Measurements from ENCODE around the gene TSNAX.

DNA sequence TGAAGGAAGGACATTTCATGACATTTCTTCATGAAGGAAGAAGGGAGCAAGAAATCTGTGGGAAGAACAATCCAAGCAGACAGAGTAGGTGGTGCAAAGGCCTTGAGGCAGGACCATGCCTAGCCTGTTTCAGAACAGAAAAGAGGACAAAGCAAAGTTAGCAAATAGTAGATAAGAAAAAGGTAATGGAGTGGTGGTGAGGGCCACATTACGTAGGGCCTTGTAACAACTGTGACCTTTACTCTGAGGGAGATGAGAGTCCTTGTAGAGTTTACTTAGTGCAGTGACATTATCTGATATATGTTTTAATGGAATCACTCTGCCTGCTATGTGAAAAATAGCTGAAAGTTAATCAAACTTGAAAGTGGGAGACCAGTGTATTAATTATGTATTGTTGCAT, 6.4 kb upstream of the TSNAX start:
- TF ChIP-seq, protein P1, sequence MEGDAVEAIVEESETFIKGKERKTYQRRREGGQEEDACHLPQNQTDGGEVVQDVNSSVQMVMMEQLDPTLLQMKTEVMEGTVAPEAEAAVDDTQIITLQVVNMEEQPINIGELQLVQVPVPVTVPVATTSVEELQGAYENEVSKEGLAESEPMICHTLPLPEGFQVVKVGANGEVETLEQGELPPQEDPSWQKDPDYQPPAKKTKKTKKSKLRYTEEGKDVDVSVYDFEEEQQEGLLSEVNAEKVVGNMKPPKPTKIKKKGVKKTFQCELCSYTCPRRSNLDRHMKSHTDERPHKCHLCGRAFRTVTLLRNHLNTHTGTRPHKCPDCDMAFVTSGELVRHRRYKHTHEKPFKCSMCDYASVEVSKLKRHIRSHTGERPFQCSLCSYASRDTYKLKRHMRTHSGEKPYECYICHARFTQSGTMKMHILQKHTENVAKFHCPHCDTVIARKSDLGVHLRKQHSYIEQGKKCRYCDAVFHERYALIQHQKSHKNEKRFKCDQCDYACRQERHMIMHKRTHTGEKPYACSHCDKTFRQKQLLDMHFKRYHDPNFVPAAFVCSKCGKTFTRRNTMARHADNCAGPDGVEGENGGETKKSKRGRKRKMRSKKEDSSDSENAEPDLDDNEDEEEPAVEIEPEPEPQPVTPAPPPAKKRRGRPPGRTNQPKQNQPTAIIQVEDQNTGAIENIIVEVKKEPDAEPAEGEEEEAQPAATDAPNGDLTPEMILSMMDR (IDR thresholded peaks at IDR 0.05), result no peak
- no peak for TF ChIP-seq ETV6 (CRISPR knock-in tag; IDR thresholded peaks at IDR 0.05)
- TF ChIP-seq USF2 (CRISPR knock-in tag; IDR thresholded peaks at IDR 0.05), result no peak
- TF ChIP-seq NFE2L1 (CRISPR knock-in tag; IDR thresholded peaks at IDR 0.05), result no peak
- TF ChIP-seq FOXJ3 (CRISPR knock-in tag; IDR thresholded peaks at IDR 0.05; ENCODE audit: borderline replicate concordance), result no peak
- TF ChIP-seq ATF3 (CRISPR knock-in tag; conservative IDR thresholded peaks at IDR 0.05), result no peak
- no peak for TF ChIP-seq FOXK1 (CRISPR knock-in tag; IDR thresholded peaks at IDR 0.05)
- no peak for TF ChIP-seq JUN (CRISPR knock-in tag; IDR thresholded peaks at IDR 0.05)
- no peak for TF ChIP-seq USF1 (CRISPR knock-in tag; IDR thresholded peaks at IDR 0.05)
- no peak for TF ChIP-seq CREB1 (CRISPR knock-in tag; IDR thresholded peaks at IDR 0.05)
- TF ChIP-seq, protein P2, sequence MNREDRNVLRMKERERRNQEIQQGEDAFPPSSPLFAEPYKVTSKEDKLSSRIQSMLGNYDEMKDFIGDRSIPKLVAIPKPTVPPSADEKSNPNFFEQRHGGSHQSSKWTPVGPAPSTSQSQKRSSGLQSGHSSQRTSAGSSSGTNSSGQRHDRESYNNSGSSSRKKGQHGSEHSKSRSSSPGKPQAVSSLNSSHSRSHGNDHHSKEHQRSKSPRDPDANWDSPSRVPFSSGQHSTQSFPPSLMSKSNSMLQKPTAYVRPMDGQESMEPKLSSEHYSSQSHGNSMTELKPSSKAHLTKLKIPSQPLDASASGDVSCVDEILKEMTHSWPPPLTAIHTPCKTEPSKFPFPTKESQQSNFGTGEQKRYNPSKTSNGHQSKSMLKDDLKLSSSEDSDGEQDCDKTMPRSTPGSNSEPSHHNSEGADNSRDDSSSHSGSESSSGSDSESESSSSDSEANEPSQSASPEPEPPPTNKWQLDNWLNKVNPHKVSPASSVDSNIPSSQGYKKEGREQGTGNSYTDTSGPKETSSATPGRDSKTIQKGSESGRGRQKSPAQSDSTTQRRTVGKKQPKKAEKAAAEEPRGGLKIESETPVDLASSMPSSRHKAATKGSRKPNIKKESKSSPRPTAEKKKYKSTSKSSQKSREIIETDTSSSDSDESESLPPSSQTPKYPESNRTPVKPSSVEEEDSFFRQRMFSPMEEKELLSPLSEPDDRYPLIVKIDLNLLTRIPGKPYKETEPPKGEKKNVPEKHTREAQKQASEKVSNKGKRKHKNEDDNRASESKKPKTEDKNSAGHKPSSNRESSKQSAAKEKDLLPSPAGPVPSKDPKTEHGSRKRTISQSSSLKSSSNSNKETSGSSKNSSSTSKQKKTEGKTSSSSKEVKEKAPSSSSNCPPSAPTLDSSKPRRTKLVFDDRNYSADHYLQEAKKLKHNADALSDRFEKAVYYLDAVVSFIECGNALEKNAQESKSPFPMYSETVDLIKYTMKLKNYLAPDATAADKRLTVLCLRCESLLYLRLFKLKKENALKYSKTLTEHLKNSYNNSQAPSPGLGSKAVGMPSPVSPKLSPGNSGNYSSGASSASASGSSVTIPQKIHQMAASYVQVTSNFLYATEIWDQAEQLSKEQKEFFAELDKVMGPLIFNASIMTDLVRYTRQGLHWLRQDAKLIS (CRISPR knock-in tag; IDR thresholded peaks at IDR 0.05; ENCODE audit: borderline replicate concordance), result no peak
- TF ChIP-seq, protein P3, sequence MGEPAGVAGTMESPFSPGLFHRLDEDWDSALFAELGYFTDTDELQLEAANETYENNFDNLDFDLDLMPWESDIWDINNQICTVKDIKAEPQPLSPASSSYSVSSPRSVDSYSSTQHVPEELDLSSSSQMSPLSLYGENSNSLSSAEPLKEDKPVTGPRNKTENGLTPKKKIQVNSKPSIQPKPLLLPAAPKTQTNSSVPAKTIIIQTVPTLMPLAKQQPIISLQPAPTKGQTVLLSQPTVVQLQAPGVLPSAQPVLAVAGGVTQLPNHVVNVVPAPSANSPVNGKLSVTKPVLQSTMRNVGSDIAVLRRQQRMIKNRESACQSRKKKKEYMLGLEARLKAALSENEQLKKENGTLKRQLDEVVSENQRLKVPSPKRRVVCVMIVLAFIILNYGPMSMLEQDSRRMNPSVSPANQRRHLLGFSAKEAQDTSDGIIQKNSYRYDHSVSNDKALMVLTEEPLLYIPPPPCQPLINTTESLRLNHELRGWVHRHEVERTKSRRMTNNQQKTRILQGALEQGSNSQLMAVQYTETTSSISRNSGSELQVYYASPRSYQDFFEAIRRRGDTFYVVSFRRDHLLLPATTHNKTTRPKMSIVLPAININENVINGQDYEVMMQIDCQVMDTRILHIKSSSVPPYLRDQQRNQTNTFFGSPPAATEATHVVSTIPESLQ (CRISPR knock-in tag; IDR thresholded peaks at IDR 0.05), result no peak
- TF ChIP-seq, protein P4, sequence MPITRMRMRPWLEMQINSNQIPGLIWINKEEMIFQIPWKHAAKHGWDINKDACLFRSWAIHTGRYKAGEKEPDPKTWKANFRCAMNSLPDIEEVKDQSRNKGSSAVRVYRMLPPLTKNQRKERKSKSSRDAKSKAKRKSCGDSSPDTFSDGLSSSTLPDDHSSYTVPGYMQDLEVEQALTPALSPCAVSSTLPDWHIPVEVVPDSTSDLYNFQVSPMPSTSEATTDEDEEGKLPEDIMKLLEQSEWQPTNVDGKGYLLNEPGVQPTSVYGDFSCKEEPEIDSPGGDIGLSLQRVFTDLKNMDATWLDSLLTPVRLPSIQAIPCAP (CRISPR knock-in tag; IDR thresholded peaks at IDR 0.05), result no peak
- no peak for TF ChIP-seq HMGXB4 (CRISPR knock-in tag; IDR thresholded peaks at IDR 0.05)

Measured in WTC11 (cell line).